Esophagus (tissue), 2 donors: ENCODE data around the gene DDX3X. TPM values are rescaled to one million over a fixed set of nuclear protein-coding genes. Genes with fewer than 3 reads are reported as not detected.
"Not testable (repeated sequence)": the region's sequence is repeated elsewhere in the genome, so short reads cannot be mapped to it uniquely, and the experiment has no call there.

ENCODE experiments used
- H3K27ac ChIP-seq, 2 donors: one replicate each; pipeline ENCODE4 v1.5.1; 2013; ENCODE audit warnings: low read depth in 2 of 2, mild to moderate bottlenecking in 2 of 2, inconsistent platforms in 1 of 2, low read length in 1 of 2, moderate library complexity in 1 of 2
- H3K27me3 ChIP-seq, 2 donors: one replicate each; pipeline ENCODE4 v1.6.1; 2013; ENCODE audit warnings: low read length in 2 of 2, control low read depth in 1 of 2, mild to moderate bottlenecking in 1 of 2; ENCODE audit not compliant: insufficient read depth in 2 of 2, control insufficient read depth in 1 of 2
- H3K36me3 ChIP-seq, 2 donors: one replicate each; pipeline ENCODE4 v1.6.1; 2013; ENCODE audit warnings: low read length in 1 of 2; ENCODE audit not compliant: control insufficient read depth in 2 of 2, insufficient read depth in 2 of 2
- H3K4me1 ChIP-seq, 2 donors: one replicate each; pipeline ENCODE4 v1.6.1; 2013; ENCODE audit warnings: low read length in 1 of 2; ENCODE audit not compliant: control insufficient read depth in 2 of 2, insufficient read depth in 2 of 2
- H3K4me3 ChIP-seq, 2 donors: one replicate each; pipeline ENCODE4 v1.5.1; 2013; ENCODE audit warnings: low read length in 2 of 2, mild to moderate bottlenecking in 2 of 2, low read depth in 1 of 2, moderate library complexity in 1 of 2
- H3K9me3 ChIP-seq, 2 donors: one replicate each; pipeline ENCODE4 v1.6.1; 2013; ENCODE audit warnings: mild to moderate bottlenecking in 2 of 2, low read depth in 1 of 2, low read length in 1 of 2, moderate library complexity in 1 of 2; ENCODE audit not compliant: control insufficient read depth in 2 of 2, insufficient read depth in 1 of 2
- WGBS, 2 donors: extraction: QIAGEN DNeasy Blood & Tissue Kit; methylation state at CpG; one replicate each; pipeline ENCODE4 v1.1.7; 2013; 5-methylcytosine and 5-hydroxymethylcytosine counted together
- polyA plus RNA-seq, 2 donors: library from polyadenylated mRNA; stranded (reverse); fragments of 200-250 nt; gene quantifications; one replicate each; pipeline ENCODE4 v1.2.3, GENCODE V29; 2013
- donor health status: healthy with polysubstance abuse.
- donor health status: Bipolar disorder and iron deficiency.

Gene DDX3X
- polyA plus RNA-seq, 2 donors: 63.5 to 111 TPM

- H3K27ac ChIP-seq: peak overlapping the region in 1 of 2 donors; percentile 43
- no peaks in the 10 kb centered on the region for H3K36me3 ChIP-seq
- WGBS, 2 donors: 89 to 90% methylated on average over 3 of the region's 3 CpGs
- no peak overlapping the region for H3K4me3 ChIP-seq
- no peaks in the 10 kb centered on the region for H3K4me1 ChIP-seq
- H3K9me3 ChIP-seq: no peaks in the 10 kb centered on the region
- no peaks in the 10 kb centered on the region for H3K27me3 ChIP-seq
Observed at GRCh38 chrX:41397219-41397618, 63.3 kb downstream of the DDX3X start.

- Histone ChIP-seq H3K9me3 (no peaks in the 10 kb centered on the region), H3K36me3 (no peaks in the 10 kb centered on the region), H3K4me3 (no peak overlapping the region), H3K27ac (peak overlapping the region in 1 of 2 donors; percentile 43), H3K4me1 (no peaks in the 10 kb centered on the region), H3K27me3 (no peaks in the 10 kb centered on the region)
- 65 to 84% methylated on average over 2 of the region's 2 CpGs for WGBS, 2 donors
Observed at GRCh38 chrX:41397768-41398167, 63.8 kb downstream of the DDX3X start.

- not testable (repeated sequence) for H3K27me3 ChIP-seq, H3K27ac ChIP-seq, H3K36me3 ChIP-seq, H3K4me3 ChIP-seq, H3K9me3 ChIP-seq, H3K4me1 ChIP-seq
- 90% methylated on average over 2 of the region's 2 CpGs for WGBS, 2 donors
Observed at GRCh38 chrX:41402556-41402955, 68.6 kb downstream of the DDX3X start.

GRCh38 chrX:41405551-41405950 lies 71.6 kb downstream of the DDX3X start:
- H3K9me3 ChIP-seq: no peaks in the 10 kb centered on the region
- peaks cover 0 to 3% of the 10 kb centered on the region in 2 donors for H3K27me3 ChIP-seq
- WGBS, 2 donors: 82 to 92% methylated on average over 6 of the region's 6 CpGs

GRCh38 chrX:41406201-41406600 lies 72.2 kb downstream of the DDX3X start:
- Histone ChIP-seq H3K4me1 (peaks cover 0 to 2% of the 10 kb centered on the region in 2 donors), H3K4me3 (no peak overlapping the region), H3K9me3 (no peaks in the 10 kb centered on the region), H3K36me3 (no peaks in the 10 kb centered on the region), H3K27me3 (peaks cover 0 to 4% of the 10 kb centered on the region in 2 donors), H3K27ac (no peak overlapping the region)
- WGBS, 2 donors: 45 to 46% methylated on average over 1 of the region's 1 CpG

More at GRCh38 chrX:41405551-41405950, 71.6 kb downstream of the DDX3X start:
- Histone ChIP-seq H3K36me3 (no peaks in the 10 kb centered on the region), H3K4me3 (no peak overlapping the region), H3K27ac (no peak overlapping the region), H3K4me1 (peaks cover 0 to 2% of the 10 kb centered on the region in 2 donors)

GRCh38 chrX:41407816-41408215 lies 73.9 kb downstream of the DDX3X start:
- peak overlapping the region; percentile 22 to 38 for H3K27ac ChIP-seq
- H3K27me3 ChIP-seq: peaks cover 0 to 4% of the 10 kb centered on the region in 2 donors
- H3K4me1 ChIP-seq: peaks cover 0 to 6% of the 10 kb centered on the region in 2 donors
- H3K4me3 ChIP-seq: no peak overlapping the region
- H3K9me3 ChIP-seq: no peaks in the 10 kb centered on the region
- WGBS, 2 donors: 67 to 71% methylated on average over 4 of the region's 4 CpGs
- no peaks in the 10 kb centered on the region for H3K36me3 ChIP-seq

GRCh38 chrX:41408576-41408975 lies 74.6 kb downstream of the DDX3X start:
- no peak overlapping the region for H3K4me3 ChIP-seq
- H3K4me1 ChIP-seq: peaks cover 0 to 6% of the 10 kb centered on the region in 2 donors
- peak overlapping the region in 1 of 2 donors; percentile 38 for H3K27ac ChIP-seq
- WGBS, 2 donors: 95 to 97% methylated on average over 9 of the region's 9 CpGs
- H3K36me3 ChIP-seq: no peaks in the 10 kb centered on the region
- H3K27me3 ChIP-seq: peaks cover 0 to 4% of the 10 kb centered on the region in 2 donors
- no peaks in the 10 kb centered on the region for H3K9me3 ChIP-seq

GRCh38 chrX:41409006-41409405 lies 75.0 kb downstream of the DDX3X start:
- Histone ChIP-seq H3K27me3 (peaks cover 0 to 4% of the 10 kb centered on the region in 2 donors), H3K9me3 (no peaks in the 10 kb centered on the region), H3K4me1 (peaks cover 0 to 6% of the 10 kb centered on the region in 2 donors), H3K4me3 (no peak overlapping the region), H3K27ac (no peak overlapping the region), H3K36me3 (no peaks in the 10 kb centered on the region)
- WGBS, 2 donors: 84 to 87% methylated on average over 5 of the region's 5 CpGs

- WGBS, 2 donors: 89 to 92% methylated on average over 10 of the region's 10 CpGs
- H3K27ac ChIP-seq: peak overlapping the region in 1 of 2 donors; percentile 14
- not testable (repeated sequence) for H3K9me3 ChIP-seq, H3K4me1 ChIP-seq, H3K4me3 ChIP-seq, H3K36me3 ChIP-seq, H3K27me3 ChIP-seq
Observed at GRCh38 chrX:41411222-41411621, 77.3 kb downstream of the DDX3X start.

GRCh38 chrX:41412261-41413081 lies 78.5 kb downstream of the DDX3X start:
- H3K27ac ChIP-seq: peak overlapping the region; percentile 15 to 21

More at GRCh38 chrX:41412261-41413081, 78.5 kb downstream of the DDX3X start:
- peaks cover 0 to 6% of the 10 kb centered on the region in 2 donors for H3K4me1 ChIP-seq
- 70 to 72% methylated on average over 9 of the region's 9 CpGs for WGBS, 2 donors
- H3K36me3 ChIP-seq: no peaks in the 10 kb centered on the region
- H3K4me3 ChIP-seq: no peak overlapping the region
- H3K27me3 ChIP-seq: peaks cover 0 to 4% of the 10 kb centered on the region in 2 donors
- H3K9me3 ChIP-seq: no peaks in the 10 kb centered on the region
